Fibroblast of peridontal ligament (primary cell): ENCODE results near the gene SAA1.
A peak's percentile ranks its signal among the peaks of the same experiment; 100 is the strongest.

Source experiments
- DNase-seq: peaks from one replicate; pipeline ENCODE4 v3.0.0-alpha.2; 2010; ENCODE audit errors: extremely low read depth

The SAA1 gene

DNA sequence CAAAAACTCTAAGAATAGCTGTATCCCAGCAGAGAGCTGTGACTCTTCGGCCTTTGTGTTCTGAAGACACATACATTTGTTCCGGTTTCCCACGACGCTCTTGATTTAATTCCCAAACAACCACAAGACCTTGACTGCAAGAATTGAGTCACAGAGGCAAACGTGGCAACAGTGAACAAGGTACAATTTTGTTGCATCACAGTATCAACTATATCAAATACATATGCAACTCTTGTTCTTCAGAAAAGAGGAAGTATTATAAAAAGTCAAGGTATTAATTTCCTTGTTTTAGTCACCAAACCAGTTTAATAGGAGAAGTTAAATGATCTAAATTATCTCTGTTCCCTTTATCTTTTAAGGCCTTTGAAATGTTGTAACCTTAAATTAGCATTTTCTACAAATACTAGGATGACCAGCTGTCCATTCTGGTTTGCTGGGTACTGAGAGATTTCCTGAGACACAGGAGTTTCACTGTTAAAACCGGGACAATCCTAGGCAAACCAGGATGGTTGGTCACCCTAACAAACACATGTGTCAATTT is 44.8 kb downstream of the SAA1 start:
- no peak for DNase-seq

DNA sequence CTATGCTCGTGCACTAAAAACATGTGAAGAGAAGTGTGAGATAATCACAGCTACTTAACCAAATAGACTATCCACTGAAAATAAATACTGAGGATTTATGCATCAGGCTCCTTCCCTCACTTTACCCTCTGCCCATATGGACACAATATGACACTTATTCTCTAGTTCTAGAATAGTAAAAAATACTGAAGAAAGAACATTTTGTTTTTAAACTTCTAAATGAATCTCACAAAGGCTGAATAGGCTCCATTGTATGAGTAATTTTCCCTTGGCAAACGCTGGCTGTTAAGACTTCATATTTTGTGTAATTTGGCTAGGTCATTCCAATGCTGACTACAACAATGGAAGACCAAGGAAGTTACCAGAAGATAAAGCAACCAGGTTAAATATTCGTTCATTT is 45.9 kb downstream of the SAA1 start:
- DNase-seq = peak; percentile 51

DNA sequence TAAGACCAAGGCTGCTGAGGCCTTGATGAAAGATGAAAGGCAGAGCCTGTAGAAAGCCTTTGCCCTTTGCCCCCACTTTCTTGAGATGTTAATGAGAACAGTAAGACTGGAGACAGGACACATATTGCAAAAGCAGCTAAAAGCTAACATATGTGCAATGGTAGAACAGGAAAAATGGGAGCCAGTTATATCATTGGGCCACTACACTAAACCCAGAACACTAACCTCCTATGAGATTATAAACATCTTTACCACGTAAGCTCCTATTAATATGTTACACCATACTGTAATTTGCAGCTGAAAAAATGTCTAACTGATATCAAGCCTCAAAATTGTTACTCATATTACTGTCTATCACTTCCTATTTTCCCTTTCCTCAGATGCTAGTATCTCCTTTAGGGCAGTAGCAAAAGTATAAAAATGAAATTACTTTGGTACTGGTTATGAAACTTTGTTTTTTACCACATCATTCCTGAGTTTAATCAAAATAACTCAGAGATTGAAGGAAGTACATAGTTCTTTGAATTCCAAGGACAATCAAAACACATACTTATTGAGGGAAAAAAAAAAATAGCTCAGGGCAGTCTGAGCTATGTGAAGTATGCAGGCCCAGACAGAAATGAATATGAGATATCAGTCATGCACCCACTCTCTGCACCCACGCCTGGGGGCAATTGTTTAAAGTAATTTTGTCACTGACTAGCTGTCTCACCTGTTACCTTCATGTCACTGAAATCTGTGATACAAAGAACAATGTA is 46.8 kb downstream of the SAA1 start:
- peak; percentile 71 for DNase-seq

DNA sequence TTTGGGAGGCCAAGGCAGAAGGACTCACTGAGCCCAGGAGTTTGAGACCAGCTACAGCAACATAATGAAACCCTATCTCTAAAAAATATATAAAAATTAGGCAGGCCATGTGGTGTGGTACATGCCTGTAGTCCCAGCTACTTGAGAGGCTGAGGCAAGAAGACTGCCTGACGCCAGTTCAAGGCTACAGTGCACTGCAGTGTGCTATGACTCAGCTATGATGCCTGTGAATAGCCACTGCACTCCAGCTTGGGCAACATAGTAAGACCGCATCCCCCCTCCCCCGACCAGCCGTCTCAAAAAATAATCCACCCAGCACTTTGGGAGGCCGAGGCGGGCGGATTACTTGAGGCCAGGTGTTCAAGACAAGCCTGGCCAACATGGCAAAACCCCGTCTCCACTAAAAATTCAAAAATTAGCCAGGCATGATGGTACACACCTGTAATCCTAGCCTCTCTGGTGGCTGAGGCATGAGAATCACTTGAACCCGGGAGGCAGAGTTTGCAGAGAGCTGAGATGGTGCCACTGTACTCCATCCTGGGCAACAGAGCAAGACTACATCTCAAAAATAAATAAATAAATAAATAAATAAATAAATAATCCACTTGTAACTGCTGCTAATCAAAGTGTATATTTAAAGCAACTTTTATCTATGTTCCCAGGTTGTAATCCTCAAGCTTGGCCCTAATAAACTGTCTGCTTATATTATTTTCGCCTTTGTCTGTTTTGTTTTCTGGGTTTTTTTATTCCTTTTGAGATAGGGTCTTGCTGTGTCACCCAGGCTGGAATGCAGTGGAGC is 48.1 kb downstream of the SAA1 start:
- DNase-seq = no peak

DNA sequence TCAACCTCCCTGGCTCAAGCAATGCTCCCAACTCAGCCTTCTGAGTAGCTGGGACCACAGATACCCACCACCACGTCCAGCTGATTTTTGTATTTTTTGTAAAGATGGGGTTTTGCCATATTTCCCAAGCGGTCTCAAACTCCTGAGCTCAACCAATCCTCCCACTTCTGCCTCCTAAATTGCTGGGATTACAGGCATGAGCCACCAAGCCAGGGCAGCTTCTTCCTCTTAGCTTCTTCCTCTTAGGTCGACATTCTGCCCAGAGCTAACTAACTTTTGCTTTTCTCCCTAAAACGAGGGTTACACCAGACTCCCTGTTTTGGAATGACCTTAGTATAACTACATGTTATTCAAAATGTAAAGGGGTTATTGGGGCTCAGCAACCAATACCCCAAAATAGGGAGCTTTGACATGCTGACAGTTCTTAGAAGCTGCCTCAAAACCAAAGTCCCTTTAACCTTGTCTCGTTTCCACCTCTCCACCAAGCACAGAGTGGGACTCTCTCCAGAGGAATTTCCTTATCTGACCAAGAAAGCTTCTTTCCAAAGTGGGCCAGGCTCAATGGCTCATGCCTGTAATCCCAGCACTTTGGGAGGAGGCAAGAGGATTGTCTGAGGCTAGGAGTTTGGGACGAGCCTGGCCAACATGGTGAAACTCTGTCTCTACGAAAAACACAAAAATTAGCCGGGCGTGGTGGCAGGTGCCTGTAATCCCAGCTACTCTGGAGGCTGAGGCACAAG is 48.9 kb downstream of the SAA1 start:
- DNase-seq = no peak

DNA sequence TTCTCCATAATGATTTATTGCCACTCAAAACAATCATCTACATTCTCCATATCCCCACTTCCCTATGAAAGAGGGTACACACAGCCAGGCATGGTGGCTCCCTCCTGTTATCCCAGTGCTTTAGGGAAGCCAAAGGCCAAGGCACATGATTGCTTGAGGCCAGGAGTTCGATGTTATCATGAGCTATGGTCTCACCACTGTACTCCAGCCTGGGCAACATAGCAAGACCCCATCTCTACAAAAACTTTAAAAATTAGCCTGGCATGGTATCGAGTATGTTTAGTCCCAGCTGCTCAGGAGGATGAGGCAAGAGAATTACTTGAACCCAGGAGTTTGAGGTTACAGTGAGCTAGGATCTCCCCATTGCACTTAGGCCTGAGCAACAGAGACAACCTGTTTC is 49.8 kb downstream of the SAA1 start:
- no peak for DNase-seq

DNA sequence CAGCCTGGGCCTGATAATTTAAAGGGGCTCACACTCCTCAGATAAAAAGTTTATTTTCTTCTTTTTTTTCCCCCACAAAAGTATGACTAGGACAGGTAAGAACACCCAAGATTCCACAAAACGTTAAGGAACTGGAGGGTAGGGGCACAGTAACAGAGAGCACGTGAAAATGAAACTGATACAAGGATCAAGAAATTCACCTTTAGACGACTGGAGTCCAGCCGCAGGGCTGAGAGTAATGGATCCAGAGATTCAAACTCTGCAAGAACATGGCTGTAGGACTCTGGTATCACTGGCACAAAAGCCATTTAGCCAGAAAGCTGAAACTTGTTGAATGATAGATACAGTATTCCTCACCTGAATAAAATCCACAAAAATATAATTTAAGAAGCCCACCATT is 51.5 kb downstream of the SAA1 start:
- DNase-seq = no peak
